Cardiac septum (tissue), 1 donor: Measurements from ENCODE around the gene DPAGT1. TPM values are rescaled to one million over a fixed set of nuclear protein-coding genes. Genes with fewer than 3 reads are reported as not detected.
"Not testable (repeated sequence)": the region's sequence is repeated elsewhere in the genome, so short reads cannot be mapped to it uniquely, and the experiment has no call there.

ENCODE experiments used
- DNase-seq: peaks from one replicate; pipeline ENCODE4 v3.0.0-alpha.2; 2020; ENCODE audit warnings: low spot score
- intact Hi-C: fragments of 100-400 bp; cut with DNase I; formaldehyde crosslinking; loops from one replicate; pipeline ENCODE4 v1.14.0; 2022
- total RNA-seq: library from RNA; stranded (reverse); fragmentation: NEBNext Ultra II Directional; extraction: Animal tissue kit (Norgen Biotek cat#: 25700); gene quantifications from one replicate; pipeline ENCODE4 v1.2.1, GENCODE V29; 2021
- donor health status: DM: no; HTN: no; CAD: no.

The DPAGT1 gene
- total RNA-seq, 1 donor from 2014 or later, result 18.9 TPM

DNA sequence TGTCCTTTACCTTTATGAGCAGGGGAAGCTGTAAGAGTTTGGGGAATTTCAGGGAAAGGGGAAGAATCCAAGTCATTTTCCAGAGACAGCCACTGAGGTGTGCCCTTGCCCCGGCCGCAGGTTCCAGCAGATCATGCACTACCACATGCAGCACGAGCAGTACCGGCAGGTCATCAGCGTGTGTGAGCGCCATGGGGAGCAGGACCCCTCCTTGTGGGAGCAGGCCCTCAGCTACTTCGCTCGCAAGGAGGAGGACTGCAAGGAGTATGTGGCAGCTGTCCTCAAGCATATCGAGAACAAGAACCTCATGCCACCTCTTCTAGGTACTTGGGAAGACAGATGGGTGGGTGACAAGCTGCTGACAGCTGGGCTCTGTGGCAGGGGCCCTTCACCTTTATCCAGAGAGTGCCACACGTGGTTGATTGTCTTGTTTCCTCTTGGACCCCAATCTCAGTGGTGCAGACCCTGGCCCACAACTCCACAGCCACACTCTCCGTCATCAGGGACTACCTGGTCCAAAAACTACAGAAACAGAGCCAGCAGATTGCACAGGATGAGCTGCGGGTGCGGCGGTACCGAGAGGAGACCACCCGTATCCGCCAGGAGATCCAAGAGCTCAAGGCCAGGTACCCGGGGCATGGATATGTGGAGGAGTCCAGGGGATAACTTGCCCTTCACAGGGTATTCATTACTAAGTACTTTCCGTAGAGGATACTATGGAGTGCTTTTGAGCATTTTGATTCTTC lies 22.8 kb downstream of the DPAGT1 start:
- intact Hi-C loops, result no loop called here
- DNase-seq, result no peak

DNA sequence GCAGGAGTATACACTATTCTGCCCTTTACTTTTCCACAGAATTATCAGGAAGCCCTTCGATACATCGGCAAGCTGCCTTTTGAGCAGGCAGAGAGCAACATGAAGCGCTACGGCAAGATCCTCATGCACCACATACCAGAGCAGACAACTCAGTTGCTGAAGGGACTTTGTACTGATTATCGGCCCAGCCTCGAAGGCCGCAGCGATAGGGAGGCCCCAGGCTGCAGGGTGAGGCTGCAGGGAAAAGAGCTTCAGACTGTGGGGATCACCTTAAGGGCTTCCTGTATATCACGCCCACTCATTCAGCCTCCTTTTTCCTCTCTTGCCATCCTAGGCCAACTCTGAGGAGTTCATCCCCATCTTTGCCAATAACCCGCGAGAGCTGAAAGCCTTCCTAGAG lies 23.8 kb downstream of the DPAGT1 start:
- intact Hi-C loops, result no loop called here

GRCh38 chr11:119067371-119068222 lies 34.1 kb downstream of the DPAGT1 start, which contains the start of gene VPS11:
VPS11 (plus strand) TSS chr11:119067818; CDS start chr11:119067824, 6 bp downstream.
- peak; percentile 99 for DNase-seq
- intact Hi-C loops, result no loop called here

More for the DNA sequence above, 23.8 kb downstream of the DPAGT1 start:
- no peak for DNase-seq

DNA sequence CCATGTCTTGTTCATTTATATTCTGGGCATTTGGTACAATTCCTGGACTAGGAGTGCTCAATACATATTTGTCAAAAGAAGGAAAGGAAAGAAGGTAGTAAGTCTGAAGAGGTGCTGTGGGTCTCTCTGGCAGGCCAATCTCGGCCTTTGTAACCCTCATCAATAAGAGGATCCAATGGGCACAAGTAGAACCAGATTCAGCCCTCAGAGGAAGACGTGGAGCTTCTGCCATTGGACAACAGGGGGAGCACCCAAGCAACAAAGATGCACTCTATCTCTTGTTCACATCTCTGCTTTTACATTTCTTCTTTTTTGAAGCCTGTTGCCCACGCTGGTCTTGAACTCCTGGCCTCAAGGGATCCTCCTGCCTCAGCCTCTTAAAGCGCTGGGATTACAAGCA lies 36.3 kb downstream of the DPAGT1 start:
- DNase-seq, result no peak
- intact Hi-C loops, result no loop called here

GRCh38 chr11:119062779-119063178 lies 38.9 kb downstream of the DPAGT1 start:
- intact Hi-C loops, result no loop called here
- no peak for DNase-seq

DNA sequence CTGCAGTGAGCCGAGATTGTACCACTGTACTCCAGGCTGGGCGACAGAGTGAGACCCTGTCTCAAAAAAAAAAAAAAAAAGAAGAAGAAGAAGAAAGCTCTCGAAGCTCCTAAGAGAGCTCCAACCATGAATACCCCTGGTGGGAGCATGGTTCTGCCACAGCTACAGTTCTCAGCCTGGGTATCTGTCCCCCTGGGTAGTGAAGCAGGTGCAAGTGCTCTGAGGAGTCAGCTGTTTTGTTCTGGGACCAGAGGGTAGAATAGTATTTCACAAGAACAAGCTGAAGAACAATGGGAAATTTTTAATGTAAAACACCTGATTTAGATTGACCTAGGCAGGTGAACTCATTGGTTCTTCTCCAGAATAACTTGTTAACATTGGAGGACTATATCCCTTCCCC lies 40.4 kb downstream of the DPAGT1 start:
- intact Hi-C loops, result no loop called here
- DNase-seq, result no peak

DNA sequence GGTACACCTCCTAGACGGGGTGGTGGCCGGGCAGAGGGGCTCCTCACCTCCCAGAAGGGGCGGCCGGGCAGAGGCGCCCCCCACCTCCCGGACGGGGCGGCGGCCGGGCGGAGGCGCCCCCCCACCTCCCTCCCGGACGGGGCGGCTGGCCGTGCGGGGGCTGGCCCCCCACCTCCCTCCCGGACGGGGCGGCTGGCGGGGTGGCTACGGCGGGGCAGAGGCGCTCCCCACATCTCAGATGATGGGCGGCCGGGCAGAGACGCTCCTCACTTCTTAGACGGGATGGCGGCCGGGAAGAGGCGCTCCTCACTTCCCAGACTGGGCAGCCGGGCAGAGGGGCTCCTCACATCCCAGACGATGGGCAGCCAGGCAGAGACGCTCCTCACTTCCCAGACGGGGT lies 42.5 kb downstream of the DPAGT1 start:
- intact Hi-C loops, result not testable (repeated sequence)

GRCh38 chr11:119057000-119057769 lies 44.5 kb downstream of the DPAGT1 start, which contains the start of gene HYOU1:
HYOU1 (minus strand) TSS chr11:119057205; CDS start chr11:119056160, 1,045 bp downstream.
- intact Hi-C loops, result no loop called here
- DNase-seq, result peak; percentile 99

More for the DNA sequence above, 42.5 kb downstream of the DPAGT1 start:
- not testable (repeated sequence) for DNase-seq

DNA sequence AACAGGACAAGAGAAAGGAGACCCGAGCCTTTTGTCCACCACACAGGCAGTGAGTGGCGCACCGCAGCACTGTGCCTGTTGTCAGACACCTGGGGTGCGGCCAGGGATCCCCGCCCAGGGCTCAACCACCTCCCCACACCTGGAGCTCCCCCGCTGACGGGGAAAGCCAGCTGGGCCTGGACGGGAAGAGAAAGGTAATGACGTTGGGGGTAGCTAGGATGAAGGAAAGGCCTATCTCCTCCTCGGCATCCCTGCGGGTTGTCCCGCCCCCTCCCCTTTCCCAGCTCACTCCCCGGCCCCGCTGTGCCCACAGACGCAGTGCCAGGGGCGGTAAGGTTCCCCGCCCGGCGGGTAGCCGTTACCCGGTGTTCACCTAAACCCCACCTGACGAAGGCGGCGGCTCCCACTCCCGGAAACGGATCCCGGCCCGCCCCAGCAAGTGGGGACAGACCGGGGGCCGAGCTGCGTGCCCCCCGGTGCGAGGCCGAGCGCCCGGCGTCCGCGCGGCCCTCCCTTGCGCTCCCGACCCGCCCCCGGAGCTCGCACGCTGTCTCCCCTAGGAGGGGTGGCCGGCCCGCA lies 45.1 kb downstream of the DPAGT1 start:
- no peak for DNase-seq
- intact Hi-C loops, result no loop called here

DNA sequence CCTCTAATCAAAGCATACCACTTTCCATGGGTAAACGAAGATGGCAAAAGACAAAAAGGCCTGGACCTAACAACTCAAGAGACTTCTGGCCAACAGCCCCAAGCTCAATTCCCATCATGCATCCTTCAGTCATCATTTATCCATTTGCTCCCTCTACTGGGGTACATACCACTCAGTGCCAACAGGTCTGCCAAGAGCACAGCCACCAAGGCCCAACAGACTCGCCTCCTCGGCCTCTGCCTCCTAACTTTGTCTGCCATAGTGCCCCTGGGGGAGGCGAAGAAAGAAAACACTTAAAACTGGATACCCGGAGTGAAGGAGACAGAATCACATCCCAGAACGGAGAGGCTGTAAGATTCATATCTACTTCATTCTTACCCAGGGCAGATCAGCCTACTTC lies 45.8 kb downstream of the DPAGT1 start:
- DNase-seq, result no peak
- intact Hi-C loops, result no loop called here

- intact Hi-C loops, result no loop called here
These were observed 47.2 kb downstream of the DPAGT1 start for GRCh38 chr11:119054418-119054817.

GRCh38 chr11:119052163-119052814 lies 49.4 kb downstream of the DPAGT1 start:
- intact Hi-C loops, result no loop called here
- DNase-seq, result no peak

More at GRCh38 chr11:119054418-119054817, 47.2 kb downstream of the DPAGT1 start:
- DNase-seq, result no peak

DNA sequence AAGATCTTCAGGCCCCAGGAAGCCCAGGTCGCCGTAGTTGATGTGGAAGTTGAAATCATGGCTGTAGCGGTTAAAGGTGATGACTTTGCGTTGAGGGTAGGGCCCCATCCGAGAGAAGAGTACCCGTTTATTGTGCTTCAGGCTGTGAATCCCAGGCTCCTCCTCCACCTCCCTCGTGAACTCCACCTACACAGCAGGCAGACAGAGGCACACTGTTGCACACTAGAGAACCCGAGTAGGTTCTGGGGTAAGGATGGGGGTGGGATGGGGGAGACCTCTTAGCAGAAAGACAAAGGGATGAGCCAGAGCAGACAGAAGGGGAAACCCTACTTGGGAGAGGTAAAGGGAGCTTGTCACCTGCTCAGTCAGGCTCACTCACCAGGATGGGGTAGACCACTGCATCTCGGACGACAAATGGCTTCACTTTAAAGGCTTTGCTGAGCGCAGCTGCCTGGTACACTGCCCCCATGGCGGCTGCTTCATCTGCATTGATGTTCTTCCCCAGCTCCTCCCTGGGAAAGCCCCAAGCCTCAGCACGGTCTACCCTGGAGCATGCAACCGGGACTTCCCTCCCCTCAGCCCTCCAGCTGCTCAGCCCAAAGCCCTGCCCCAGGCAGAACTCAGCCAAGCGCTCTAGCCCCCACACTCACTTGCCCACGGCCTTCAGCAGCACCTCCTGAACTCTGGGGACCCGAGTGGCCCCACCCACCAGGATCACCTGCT lies 50.1 kb downstream of the DPAGT1 start:
- no peak for DNase-seq
- intact Hi-C loops, result no loop called here

GRCh38 chr11:119049081-119049480 lies 52.6 kb downstream of the DPAGT1 start:
- intact Hi-C loops, result no loop called here
- no peak for DNase-seq

DNA sequence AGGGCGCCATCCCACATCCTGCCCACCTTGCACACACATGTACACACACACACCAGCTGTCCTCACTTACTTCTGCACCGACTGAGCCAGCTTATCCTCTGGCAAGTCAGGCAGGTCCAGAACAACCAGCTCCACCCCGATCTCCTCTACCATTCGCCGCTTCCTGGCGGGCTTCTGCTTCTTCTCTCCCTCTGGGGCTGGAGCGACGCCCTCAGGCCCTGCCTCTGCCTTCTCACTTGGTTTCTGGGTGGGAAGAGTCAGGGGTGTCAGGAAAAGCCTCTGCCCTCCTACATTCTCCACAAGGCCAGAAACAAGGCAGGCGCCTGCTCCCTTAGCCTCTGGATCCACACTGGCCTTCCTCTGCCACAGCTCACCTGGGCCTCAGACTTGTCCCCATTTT lies 53.0 kb downstream of the DPAGT1 start:
- no peak for DNase-seq
- intact Hi-C loops, result no loop called here

GRCh38 chr11:119047205-119047604 lies 54.4 kb downstream of the DPAGT1 start:
- DNase-seq, result no peak
- intact Hi-C loops, result no loop called here
